OCI-LY3 (cell line): ENCODE measurements around the gene COIL.

Source experiments
- EZH2phosphoT487 ChIP-seq: fragments of 200-600 bp; shearing (Covaris generic); IDR thresholded peaks from 2 replicates; pipeline ENCODE4 v1.6.1; 2018; ENCODE audit warnings: antibody characterized with exemption, mixed run types, low read depth
- TF ChIP-seq, protein P1 (sequence below): fragments of 200-600, 300-600 bp; sonication (generic); IDR thresholded peaks from 2 replicates; pipeline ENCODE4 v1.5.1; 2014; ENCODE audit warnings: antibody characterized with exemption, low read length, low read depth

GRCh38 chr17:57010487-57010886 is 49.6 kb upstream of the COIL start:
- TF ChIP-seq, protein P1, sequence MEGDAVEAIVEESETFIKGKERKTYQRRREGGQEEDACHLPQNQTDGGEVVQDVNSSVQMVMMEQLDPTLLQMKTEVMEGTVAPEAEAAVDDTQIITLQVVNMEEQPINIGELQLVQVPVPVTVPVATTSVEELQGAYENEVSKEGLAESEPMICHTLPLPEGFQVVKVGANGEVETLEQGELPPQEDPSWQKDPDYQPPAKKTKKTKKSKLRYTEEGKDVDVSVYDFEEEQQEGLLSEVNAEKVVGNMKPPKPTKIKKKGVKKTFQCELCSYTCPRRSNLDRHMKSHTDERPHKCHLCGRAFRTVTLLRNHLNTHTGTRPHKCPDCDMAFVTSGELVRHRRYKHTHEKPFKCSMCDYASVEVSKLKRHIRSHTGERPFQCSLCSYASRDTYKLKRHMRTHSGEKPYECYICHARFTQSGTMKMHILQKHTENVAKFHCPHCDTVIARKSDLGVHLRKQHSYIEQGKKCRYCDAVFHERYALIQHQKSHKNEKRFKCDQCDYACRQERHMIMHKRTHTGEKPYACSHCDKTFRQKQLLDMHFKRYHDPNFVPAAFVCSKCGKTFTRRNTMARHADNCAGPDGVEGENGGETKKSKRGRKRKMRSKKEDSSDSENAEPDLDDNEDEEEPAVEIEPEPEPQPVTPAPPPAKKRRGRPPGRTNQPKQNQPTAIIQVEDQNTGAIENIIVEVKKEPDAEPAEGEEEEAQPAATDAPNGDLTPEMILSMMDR = no peak
- no peak for TF ChIP-seq EZH2phosphoT487
